H1 (cell line): ENCODE data around the gene PEX3. TPM values are rescaled to one million over a fixed set of nuclear protein-coding genes. Genes with fewer than 3 reads are reported as not detected.

Experiments used
- CTCF ChIA-PET: fragments of 300-600 bp; sonication (Branson Sonifier 250); formaldehyde crosslinking; loops from one replicate; lab custom pipeline; 2021; ENCODE audit not compliant: partially characterized antibody; lab: Charles Lee
- POLR2A ChIA-PET: fragments of 300-600 bp; sonication (Branson Sonifier 250); formaldehyde crosslinking; loops from one replicate; lab custom pipeline; 2021; ENCODE audit warnings: inconsistent platforms; ENCODE audit not compliant: partially characterized antibody; lab: Charles Lee
- DNase-seq, 2 experiments: peaks; one replicate each; pipeline versions ENCODE4 v3.0.0 to v3.0.0-alpha.2; 2010 to 2022; ENCODE audit warnings: low spot score in 2 of 2, low read depth in 1 of 2, mixed read lengths in 1 of 2
- FAIRE-seq: peaks from 2 replicates; lab custom pipeline; 2011; peaks lifted over from hg19 to GRCh38; lab: Jason Lieb, UNC
- H2AFZ ChIP-seq: 2 replicates; pipeline ENCODE4 v1.8.1; 2012; ENCODE audit warnings: low read length, inconsistent platforms
- H2AK5ac ChIP-seq: 2 replicates; pipeline ENCODE4 v1.6.1; 2013; ENCODE audit warnings: low read depth, low read length
- H2BK120ac ChIP-seq: replicated peaks from 2 replicates; pipeline ENCODE3; 2013; ENCODE audit warnings: low read depth, low read length, inconsistent platforms
- H2BK12ac ChIP-seq: 2 replicates; pipeline ENCODE4 v1.6.1; 2013; ENCODE audit warnings: low read depth, low read length
- H2BK15ac ChIP-seq: 2 replicates; pipeline ENCODE4 v1.6.1; 2013; ENCODE audit warnings: low read length
- H2BK20ac ChIP-seq: 2 replicates; pipeline ENCODE4 v1.6.1; 2013; ENCODE audit warnings: low read length
- H2BK5ac ChIP-seq: 2 replicates; pipeline ENCODE4 v1.6.1; 2013; ENCODE audit warnings: low read depth, low read length
- H3K14ac ChIP-seq: 2 replicates; pipeline ENCODE4 v1.6.1; 2013; ENCODE audit warnings: inconsistent platforms; ENCODE audit not compliant: insufficient read length
- H3K18ac ChIP-seq: 2 replicates; pipeline ENCODE4 v1.6.1; 2013; ENCODE audit warnings: low read length; ENCODE audit errors: extremely low read depth
- H3K23ac ChIP-seq: 2 replicates; pipeline ENCODE4 v1.6.1; 2013; ENCODE audit warnings: inconsistent platforms; ENCODE audit not compliant: insufficient read length
- H3K23me2 ChIP-seq: 2 replicates; pipeline ENCODE4 v1.6.1; 2013; ENCODE audit warnings: low read depth, low read length
- H3K27ac ChIP-seq: 2 replicates; pipeline ENCODE4 v1.6.1; 2011; ENCODE audit warnings: low read depth, low read length, inconsistent platforms
- H3K27me3 ChIP-seq, 4 experiments: replicated peaks in 1 of 4; 1 replicate in 1 of 4; 2 replicates in 3 of 4; pipeline versions ENCODE4 v1.6.1 to v1.8.1; 2011 to 2013; ENCODE audit warnings: low read length in 3 of 4, mild to moderate bottlenecking in 3 of 4, inconsistent platforms in 2 of 4, mixed read lengths in 2 of 4, moderate library complexity in 1 of 4; ENCODE audit not compliant: control insufficient read depth in 3 of 4, insufficient read depth in 3 of 4; ENCODE audit errors: extremely low read depth in 1 of 4
- H3K36me3 ChIP-seq, 4 experiments: 2 replicates each; pipeline versions ENCODE4 v1.6.1 to v1.8.1; 2011 to 2013; ENCODE audit warnings: mild to moderate bottlenecking in 4 of 4, low read length in 3 of 4, moderate library complexity in 2 of 4, control low read depth in 1 of 4, inconsistent platforms in 1 of 4; ENCODE audit not compliant: insufficient read depth in 4 of 4, control insufficient read depth in 2 of 4
- H3K4ac ChIP-seq: replicated peaks from 2 replicates; pipeline ENCODE3; 2013; ENCODE audit warnings: low read length, low read depth, mixed read lengths, inconsistent platforms; ENCODE audit not compliant: insufficient read length
- H3K4me1 ChIP-seq, 4 experiments: replicated peaks in 1 of 4; 1 replicate in 1 of 4; 2 replicates in 3 of 4; pipeline versions ENCODE4 v1.6.1 to v1.8.1; 2011 to 2013; ENCODE audit warnings: low read length in 3 of 4, inconsistent platforms in 2 of 4, mixed read lengths in 1 of 4; ENCODE audit not compliant: insufficient read depth in 4 of 4, control insufficient read depth in 3 of 4
- H3K4me2 ChIP-seq, 2 experiments: 2 replicates each; pipeline versions ENCODE4 v1.6.1 to v1.8.1; 2011 to 2013; ENCODE audit warnings: low read depth in 2 of 2, low read length in 2 of 2, control low read depth in 1 of 2, inconsistent platforms in 1 of 2, mild to moderate bottlenecking in 1 of 2; ENCODE audit not compliant: insufficient read depth in 1 of 2
- H3K4me3 ChIP-seq, 4 experiments: fragments of 200-600, 300-600 bp in 1 of 4; sonication (generic), shearing (Covaris generic), sonication (Bioruptor Twin) in 1 of 4; 2 replicates each; pipeline versions ENCODE4 v1.5.1 to v1.8.1; 2011 to 2016; ENCODE audit warnings: low read length in 4 of 4, low read depth in 3 of 4, control low read depth in 2 of 4, inconsistent platforms in 2 of 4, mild to moderate bottlenecking in 2 of 4, mixed read lengths in 1 of 4, moderate library complexity in 1 of 4; ENCODE audit not compliant: insufficient read depth in 2 of 4; ENCODE audit errors: extremely low read depth in 1 of 4
- H3K56ac ChIP-seq: replicated peaks from 2 replicates; pipeline ENCODE3; 2013; ENCODE audit warnings: low read depth, mild to moderate bottlenecking, mixed read lengths, low read length, inconsistent platforms; ENCODE audit not compliant: insufficient read length
- H3K79me1 ChIP-seq: 2 replicates; pipeline ENCODE4 v1.6.1; 2013; ENCODE audit warnings: low read depth, low read length, control low read depth
- H3K79me2 ChIP-seq, 2 experiments: 2 replicates each; pipeline versions ENCODE4 v1.6.1 to v1.8.1; 2012 to 2013; ENCODE audit warnings: low read length in 2 of 2, mild to moderate bottlenecking in 2 of 2, inconsistent platforms in 1 of 2; ENCODE audit not compliant: insufficient read depth in 2 of 2, control insufficient read depth in 1 of 2
- H3K9ac ChIP-seq, 4 experiments: replicated peaks in 1 of 4; 1 replicate in 1 of 4; 2 replicates in 3 of 4; pipeline versions ENCODE4 v1.6.1 to v1.8.1; 2011 to 2013; ENCODE audit warnings: low read depth in 3 of 4, low read length in 3 of 4, control low read depth in 2 of 4, mild to moderate bottlenecking in 2 of 4, moderate library complexity in 2 of 4, inconsistent platforms in 1 of 4; ENCODE audit errors: extremely low read depth in 1 of 4
- H3K9me3 ChIP-seq, 2 experiments: 2 replicates each; pipeline versions ENCODE4 v1.6.1 to v1.8.1; 2012 to 2013; ENCODE audit warnings: mild to moderate bottlenecking in 2 of 2, moderate library complexity in 2 of 2, control low read depth in 1 of 2, inconsistent platforms in 1 of 2, low read depth in 1 of 2, low read length in 1 of 2, mixed read lengths in 1 of 2; ENCODE audit not compliant: insufficient read depth in 2 of 2
- H4K20me1 ChIP-seq, 2 experiments: replicated peaks in 1 of 2; 2 replicates each; pipeline versions ENCODE3 to v1.8.1; 2011 to 2013; ENCODE audit warnings: inconsistent platforms in 2 of 2, low read length in 2 of 2, mild to moderate bottlenecking in 1 of 2; ENCODE audit not compliant: insufficient read depth in 2 of 2, control insufficient read depth in 1 of 2
- H4K5ac ChIP-seq: 2 replicates; pipeline ENCODE4 v1.6.1; 2013; ENCODE audit warnings: low read length, low read depth, mixed read lengths, inconsistent platforms; ENCODE audit not compliant: insufficient read length
- H4K8ac ChIP-seq: 2 replicates; pipeline ENCODE4 v1.8.0; 2013; ENCODE audit warnings: mild to moderate bottlenecking, moderate library complexity, low read length, inconsistent platforms; ENCODE audit not compliant: insufficient read depth; ENCODE audit errors: extremely low read depth
- H4K91ac ChIP-seq: replicated peaks from 2 replicates; pipeline ENCODE3; 2013; ENCODE audit warnings: low read length, mixed read lengths, inconsistent platforms; ENCODE audit not compliant: insufficient read length
- ASH2L ChIP-seq: fragments of 200-600, 300-600 bp; sonication (generic); IDR thresholded peaks from one replicate; pipeline ENCODE4 v1.7.1; 2017; ENCODE audit warnings: low read length
- BACH1 ChIP-seq: IDR thresholded peaks from 2 replicates; pipeline ENCODE4 v1.6.1; 2012; ENCODE audit warnings: low read length, improper control_type of control experiment
- JUN ChIP-seq: IDR thresholded peaks from 2 replicates; pipeline ENCODE4 v1.6.1; 2011; ENCODE audit warnings: low read depth, mild to moderate bottlenecking, improper control_type of control experiment, low read length
- KDM5A ChIP-seq: fragments of 200-600 bp; IDR thresholded peaks from 2 replicates; pipeline ENCODE4 v1.7.1; 2012; ENCODE audit warnings: mild to moderate bottlenecking, low read length, inconsistent platforms, mixed read lengths
- POLR2AphosphoS5 ChIP-seq: IDR thresholded peaks from 2 replicates; pipeline ENCODE4 v1.6.1; 2011; ENCODE audit warnings: low read depth, low read length
- POU5F1 ChIP-seq: IDR thresholded peaks from 2 replicates; pipeline ENCODE4 v1.6.1; 2011; ENCODE audit warnings: low read depth, mild to moderate bottlenecking, low read length, moderate library complexity
- ZNF274 ChIP-seq: IDR thresholded peaks from 2 replicates; pipeline ENCODE4 v1.7.0; 2012; ENCODE audit warnings: low read length, borderline replicate concordance; ENCODE audit errors: extremely low read depth
- WGBS, 2 experiments: shearing (Covaris generic) in 1 of 2; methylation state at CpG; one replicate each; pipeline versions ENCODE4 v1.1.6 to v1.1.7; 2013 to 2015; ENCODE audit warnings: low lambda C conversion rate in 2 of 2, mixed read lengths in 2 of 2, inconsistent platforms in 1 of 2, low coverage in 1 of 2, missing lambda C conversion rate in 1 of 2; ENCODE audit not compliant: insufficient replicate concordance in 2 of 2, insufficient coverage in 1 of 2, insufficient read length in 1 of 2; ENCODE audit errors: extremely low coverage in 1 of 2, missing lambda C conversion rate in 1 of 2; 5-methylcytosine and 5-hydroxymethylcytosine counted together
- polyA plus RNA-seq, 7 experiments: library from polyadenylated mRNA; depleted of rRNA in 3 of 7; stranded (reverse) in 5 of 7; unstranded in 2 of 7; fragments of >200 nt in 5 of 7; fragments of 200-250 nt in 2 of 7; gene quantifications; 1 replicate in 5 of 7; 2 replicates in 1 of 7; 4 replicates in 1 of 7; pipeline versions ENCODE4 v1.2.1 to v1.2.3, GENCODE V29; 2011 to 2013; ENCODE audit warnings: missing spikeins in 2 of 7, mixed read lengths in 2 of 7
- total RNA-seq: library from RNA; stranded (reverse); fragmentation: NEBNext Ultra II Directional; extraction: Animal tissue kit (Norgen Biotek cat#: 25700); gene quantifications from 2 replicates; pipeline ENCODE4 v1.2.1, GENCODE V29; 2021

PEX3 gene
- total and polyA plus RNA-seq, 2 of the 8 experiments (the other 6 are each of a cell fraction or from before 2014, with no cell fraction given), result 8.0 to 16.8 TPM

DNA sequence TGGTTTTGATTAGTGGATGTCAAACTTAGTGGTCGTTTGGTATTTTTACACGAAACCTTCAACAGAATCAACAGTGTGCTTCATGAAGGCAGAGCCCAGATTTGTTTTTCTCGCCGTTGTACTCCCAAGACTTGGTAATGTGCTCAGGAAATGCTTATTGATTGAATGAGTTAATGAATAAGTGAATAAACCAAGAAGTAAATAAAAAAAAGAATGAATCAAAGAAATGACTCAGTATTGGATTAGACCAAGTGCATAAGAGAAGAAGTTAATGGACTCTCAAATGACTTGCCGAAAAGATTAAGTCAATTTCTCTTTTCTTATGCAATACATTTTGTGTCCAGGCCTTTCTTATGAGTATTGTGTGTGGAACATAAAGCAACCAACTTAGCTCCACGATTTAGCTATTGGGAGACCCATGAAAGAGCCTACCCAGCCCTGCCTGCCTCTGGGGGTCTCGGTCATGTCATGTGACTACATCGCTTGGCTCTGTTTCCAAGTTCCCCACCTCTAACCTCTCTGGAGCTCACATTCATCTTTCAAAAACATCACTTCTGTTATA lies 71.5 kb downstream of the PEX3 start:
- Histone ChIP-seq H3K27ac (no peak overlapping the region), H3K4ac (no peak overlapping the region), H2BK120ac (no peak overlapping the region), H3K9me3 (no peaks in the 10 kb centered on the region), H3K23me2 (no peaks in the 10 kb centered on the region), H3K56ac (no peak overlapping the region), H2AFZ (no peak overlapping the region), H3K79me1 (no peaks in the 10 kb centered on the region), H2BK5ac (no peak overlapping the region), H2BK12ac (no peak overlapping the region), H4K8ac (no peak overlapping the region), H2AK5ac (no peak overlapping the region), H3K27me3 (no peaks in the 10 kb centered on the region; a peak in 2 of 7 replicates), H4K5ac (no peak overlapping the region), H2BK15ac (no peak overlapping the region), H3K23ac (no peak overlapping the region), H3K36me3 (no peaks in the 10 kb centered on the region), H3K4me2 (no peak overlapping the region), H3K9ac (no peak overlapping the region), H3K18ac (no peak overlapping the region), H3K14ac (no peak overlapping the region), H3K79me2 (no peaks in the 10 kb centered on the region), H3K4me1 (peaks cover 0 to 2% (median 0%) of the 10 kb centered on the region in 4 experiments; a peak in 2 of 7 replicates), H4K20me1 (no peaks in the 10 kb centered on the region), H4K91ac (no peak overlapping the region), H3K4me3 (no peak overlapping the region), H2BK20ac (no peak overlapping the region)
- TF ChIP-seq KDM5A (no peak), ASH2L (no peak), POLR2AphosphoS5 (no peak), BACH1 (no peak), JUN (no peak), POU5F1 (no peak), ZNF274 (no peak)
- DNase-seq, result no peak
- ChIA-PET POLR2A (interaction anchor here (1.4 to 2.9 kb wide), 2 partner anchors 10 to 11 kb away, joined by 3 to 10 read pairs; partner anchors contain the start of gene FUCA2), CTCF (interaction anchor here (3.8 kb wide), 1 partner anchor 10 kb away, joined by 20 read pairs; the partner anchor contains the start of gene FUCA2)
- FAIRE-seq, result no peak
- 89% methylated on average over 8 of the region's 8 CpGs; no CpG with 5 or more reads in 1 of the 2 experiments for WGBS, 2 experiments
